Ovary (tissue), 9 donors: ENCODE measurements around the gene NADSYN1. TPM values are rescaled to one million over a fixed set of nuclear protein-coding genes. Genes with fewer than 3 reads are reported as not detected.

Experiments used
- DNase-seq, 5 donors: peaks; one replicate each; pipeline ENCODE4 v3.0.0-alpha.2; 2019 to 2020
- H3K27ac ChIP-seq, 2 donors: fragments of 200-600 bp; one replicate each; pipeline versions ENCODE4 v1.5.1 to v1.8.0; 2019 to 2022
- H3K27me3 ChIP-seq: fragments of 200-600 bp; one replicate; pipeline ENCODE4 v1.8.0; 2022
- H3K36me3 ChIP-seq: fragments of 200-600 bp; sonication (generic); one replicate; pipeline ENCODE4 v1.5.1; 2019
- H3K4me1 ChIP-seq: one replicate; pipeline ENCODE4 v1.8.1; 2013; ENCODE audit warnings: mild to moderate bottlenecking, moderate library complexity; ENCODE audit not compliant: insufficient read depth
- H3K4me3 ChIP-seq: fragments of 200-600 bp; sonication (generic); one replicate; pipeline ENCODE4 v1.5.1; 2017
- H3K9me3 ChIP-seq, 2 donors: fragments of 200-600 bp in 1 of 2; sonication (generic) in 1 of 2; one replicate each; pipeline versions ENCODE4 v1.5.1 to v1.8.1; 2013 to 2019; ENCODE audit warnings: mild to moderate bottlenecking in 1 of 2, moderate library complexity in 1 of 2
- CTCF ChIP-seq, 3 donors: fragments of 450-650 bp in 2 of 3; fragments of 200-600 bp in 1 of 3; IDR thresholded peaks; one replicate each; pipeline versions ENCODE4 v1.5.1 to v1.8.0; 2016 to 2022; ENCODE audit warnings: antibody characterized with exemption in 3 of 3, mild to moderate bottlenecking in 1 of 3
- EP300 ChIP-seq: sonication (generic); formaldehyde crosslinking; IDR thresholded peaks from one replicate; pipeline ENCODE4 v1.6.1; 2017; ENCODE audit warnings: antibody characterized with exemption
- POLR2A ChIP-seq: fragments of 450-650 bp; IDR thresholded peaks from one replicate; pipeline ENCODE4 v1.6.1; 2017; ENCODE audit warnings: antibody characterized with exemption, mild to moderate bottlenecking, moderate library complexity
- WGBS, 3 donors: extraction: QIAGEN DNeasy Blood & Tissue Kit in 1 of 3; methylation state at CpG; one replicate each; pipeline versions ENCODE4 v1.1.5 to v1.1.7; 2013 to 2017; 5-methylcytosine and 5-hydroxymethylcytosine counted together
- intact Hi-C, 4 donors: fragments of 100-400 bp; cut with DNase I; formaldehyde crosslinking; loops; one replicate each; pipeline versions ENCODE4 v1.11.0 to v1.15.1; 2022 to 2023
- polyA plus RNA-seq, 2 donors: library from polyadenylated mRNA; stranded (reverse); fragments of 200-250 nt in 1 of 2; fragments of 350-450 nt in 1 of 2; fragmentation: Illumina TruSeq in 1 of 2; extraction: RNeasy Lipid Tissue Mini Kit (QIAGEN cat#74804) in 1 of 2; gene quantifications; one replicate each; pipeline ENCODE4 v1.2.3, GENCODE V29; 2013 to 2014
- total RNA-seq, 7 donors: library from RNA; depleted of rRNA in 2 of 7; stranded (reverse); fragments of >200 nt in 2 of 7; fragmentation: NEBNext Ultra II Directional in 3 of 7; extraction: Animal tissue kit (Norgen Biotek cat#: 25700) in 3 of 7; gene quantifications; one replicate each; pipeline versions ENCODE4 v1.1.0 to v1.2.4, GENCODE V29; 2016 to 2023
- donor health status: DM: no; HTN: no; CAD: no; lungs with moderate emphysema.
- donor health status: DM: no; HTN: no; CAD: no.
- donor health status: Bipolar disorder and iron deficiency.
- donor health status: DM: yes; HTN: yes; CAD: no.
- donor health status: DM: no; HTN: no; CAD: no.
- donor health status: DM: yes; HTN: yes; CAD: no.

Gene NADSYN1
- total and polyA plus RNA-seq, 9 donors = 30.8 to 69.0 (median 49.6) TPM

GRCh38 chr11:71491531-71491930, 38.5 kb downstream of the NADSYN1 start:
- no peak overlapping the region for H3K27ac ChIP-seq
- no peaks in the 10 kb centered on the region for H3K27me3 ChIP-seq
- H3K36me3 ChIP-seq = no peaks in the 10 kb centered on the region
- peaks cover 13% of the 10 kb centered on the region for H3K4me1 ChIP-seq
- intact Hi-C loops = no loop called here
- no peaks in the 10 kb centered on the region for H3K9me3 ChIP-seq
- WGBS, 3 donors = 92 to 94% (median 93%) methylated on average over 19 of the region's 19 CpGs
- no peak for TF ChIP-seq EP300
- TF ChIP-seq POLR2A = no peak
- TF ChIP-seq CTCF (IDR thresholded peaks at IDR 0.05) = no peak
- no peak overlapping the region for H3K4me3 ChIP-seq
- DNase-seq = no peak

GRCh38 chr11:71491940-71492339, 38.9 kb downstream of the NADSYN1 start:
- TF ChIP-seq CTCF (IDR thresholded peaks at IDR 0.05) = no peak
- TF ChIP-seq POLR2A = no peak
- no peak for TF ChIP-seq EP300
- H3K36me3 ChIP-seq = no peaks in the 10 kb centered on the region
- H3K4me3 ChIP-seq = no peak overlapping the region
- DNase-seq = no peak
- H3K27ac ChIP-seq = no peak overlapping the region
- intact Hi-C loops = no loop called here
- H3K9me3 ChIP-seq = no peaks in the 10 kb centered on the region
- no peaks in the 10 kb centered on the region for H3K27me3 ChIP-seq
- H3K4me1 ChIP-seq = peaks cover 13% of the 10 kb centered on the region
- WGBS, 3 donors = 88 to 94% (median 90%) methylated on average over 9 of the region's 9 CpGs

GRCh38 chr11:71495286-71496230, 42.6 kb downstream of the NADSYN1 start:
- Histone ChIP-seq H3K27me3 (no peaks in the 10 kb centered on the region), H3K4me3 (no peak overlapping the region), H3K4me1 (no peaks in the 10 kb centered on the region), H3K9me3 (no peaks in the 10 kb centered on the region), H3K27ac (no peak overlapping the region), H3K36me3 (no peaks in the 10 kb centered on the region)
- intact Hi-C loops = no loop called here
- TF ChIP-seq EP300 (no peak), POLR2A (no peak), CTCF (IDR thresholded peaks at IDR 0.05) (no peak)
- no peak for DNase-seq
- WGBS, 3 donors = 91 to 95% (median 94%) methylated on average over 20 of the region's 20 CpGs

- H3K36me3 ChIP-seq = no peaks in the 10 kb centered on the region
- no peaks in the 10 kb centered on the region for H3K4me1 ChIP-seq
These were observed 43.4 kb downstream of the NADSYN1 start for GRCh38 chr11:71496421-71496820.

More at GRCh38 chr11:71496421-71496820, 43.4 kb downstream of the NADSYN1 start:
- no peak overlapping the region for H3K4me3 ChIP-seq
- no peaks in the 10 kb centered on the region for H3K27me3 ChIP-seq
- 96 to 99% (median 97%) methylated on average over 13 of the region's 13 CpGs for WGBS, 3 donors
- intact Hi-C loops = no loop called here
- TF ChIP-seq CTCF (IDR thresholded peaks at IDR 0.05) = no peak
- TF ChIP-seq EP300 = no peak
- no peak for TF ChIP-seq POLR2A
- no peaks in the 10 kb centered on the region for H3K9me3 ChIP-seq
- no peak for DNase-seq
- no peak overlapping the region for H3K27ac ChIP-seq
